C4-2B (cell line): ENCODE results near the gene NCBP2.

Source experiments
- CTCF ChIP-seq: fragments of 450-650 bp; conservative IDR thresholded peaks from 2 replicates; pipeline ENCODE4 v1.5.1; 2017; ENCODE audit warnings: mild to moderate bottlenecking
- ZFX ChIP-seq: fragments of 450-650 bp; IDR thresholded peaks from 2 replicates; pipeline ENCODE4 v1.6.1; 2017

- TF ChIP-seq CTCF (no peak), ZFX (no peak)
Measured at GRCh38 chr3:196941729-196942225, 551 bp downstream of the NCBP2 start.
